H1 (cell line): ENCODE data around the gene STAC2. TPM values are rescaled to one million over a fixed set of nuclear protein-coding genes. Genes with fewer than 3 reads are reported as not detected.

Source experiments
- CTCF ChIA-PET: fragments of 300-600 bp; sonication (Branson Sonifier 250); formaldehyde crosslinking; loops from one replicate; lab custom pipeline; 2021; ENCODE audit not compliant: partially characterized antibody; lab: Charles Lee
- POLR2A ChIA-PET: fragments of 300-600 bp; sonication (Branson Sonifier 250); formaldehyde crosslinking; loops from one replicate; lab custom pipeline; 2021; ENCODE audit warnings: inconsistent platforms; ENCODE audit not compliant: partially characterized antibody; lab: Charles Lee
- DNase-seq, 2 experiments: peaks; one replicate each; pipeline versions ENCODE4 v3.0.0 to v3.0.0-alpha.2; 2010 to 2022; ENCODE audit warnings: low spot score in 2 of 2, low read depth in 1 of 2, mixed read lengths in 1 of 2
- FAIRE-seq: peaks from 2 replicates; lab custom pipeline; 2011; peaks lifted over from hg19 to GRCh38; lab: Jason Lieb, UNC
- H2AFZ ChIP-seq: 2 replicates; pipeline ENCODE4 v1.8.1; 2012; ENCODE audit warnings: low read length, inconsistent platforms
- H2AK5ac ChIP-seq: 2 replicates; pipeline ENCODE4 v1.6.1; 2013; ENCODE audit warnings: low read depth, low read length
- H2BK120ac ChIP-seq: replicated peaks from 2 replicates; pipeline ENCODE3; 2013; ENCODE audit warnings: low read depth, low read length, inconsistent platforms
- H2BK12ac ChIP-seq: 2 replicates; pipeline ENCODE4 v1.6.1; 2013; ENCODE audit warnings: low read depth, low read length
- H2BK15ac ChIP-seq: 2 replicates; pipeline ENCODE4 v1.6.1; 2013; ENCODE audit warnings: low read length
- H2BK20ac ChIP-seq: 2 replicates; pipeline ENCODE4 v1.6.1; 2013; ENCODE audit warnings: low read length
- H2BK5ac ChIP-seq: 2 replicates; pipeline ENCODE4 v1.6.1; 2013; ENCODE audit warnings: low read depth, low read length
- H3K14ac ChIP-seq: 2 replicates; pipeline ENCODE4 v1.6.1; 2013; ENCODE audit warnings: inconsistent platforms; ENCODE audit not compliant: insufficient read length
- H3K18ac ChIP-seq: 2 replicates; pipeline ENCODE4 v1.6.1; 2013; ENCODE audit warnings: low read length; ENCODE audit errors: extremely low read depth
- H3K23ac ChIP-seq: 2 replicates; pipeline ENCODE4 v1.6.1; 2013; ENCODE audit warnings: inconsistent platforms; ENCODE audit not compliant: insufficient read length
- H3K23me2 ChIP-seq: 2 replicates; pipeline ENCODE4 v1.6.1; 2013; ENCODE audit warnings: low read depth, low read length
- H3K27ac ChIP-seq: 2 replicates; pipeline ENCODE4 v1.6.1; 2011; ENCODE audit warnings: low read depth, low read length, inconsistent platforms
- H3K27me3 ChIP-seq, 4 experiments: replicated peaks in 1 of 4; 1 replicate in 1 of 4; 2 replicates in 3 of 4; pipeline versions ENCODE4 v1.6.1 to v1.8.1; 2011 to 2013; ENCODE audit warnings: low read length in 3 of 4, mild to moderate bottlenecking in 3 of 4, inconsistent platforms in 2 of 4, mixed read lengths in 2 of 4, moderate library complexity in 1 of 4; ENCODE audit not compliant: control insufficient read depth in 3 of 4, insufficient read depth in 3 of 4; ENCODE audit errors: extremely low read depth in 1 of 4
- H3K36me3 ChIP-seq, 4 experiments: 2 replicates each; pipeline versions ENCODE4 v1.6.1 to v1.8.1; 2011 to 2013; ENCODE audit warnings: mild to moderate bottlenecking in 4 of 4, low read length in 3 of 4, moderate library complexity in 2 of 4, control low read depth in 1 of 4, inconsistent platforms in 1 of 4; ENCODE audit not compliant: insufficient read depth in 4 of 4, control insufficient read depth in 2 of 4
- H3K4ac ChIP-seq: replicated peaks from 2 replicates; pipeline ENCODE3; 2013; ENCODE audit warnings: low read length, low read depth, mixed read lengths, inconsistent platforms; ENCODE audit not compliant: insufficient read length
- H3K4me1 ChIP-seq, 4 experiments: replicated peaks in 1 of 4; 1 replicate in 1 of 4; 2 replicates in 3 of 4; pipeline versions ENCODE4 v1.6.1 to v1.8.1; 2011 to 2013; ENCODE audit warnings: low read length in 3 of 4, inconsistent platforms in 2 of 4, mixed read lengths in 1 of 4; ENCODE audit not compliant: insufficient read depth in 4 of 4, control insufficient read depth in 3 of 4
- H3K4me2 ChIP-seq, 2 experiments: 2 replicates each; pipeline versions ENCODE4 v1.6.1 to v1.8.1; 2011 to 2013; ENCODE audit warnings: low read depth in 2 of 2, low read length in 2 of 2, control low read depth in 1 of 2, inconsistent platforms in 1 of 2, mild to moderate bottlenecking in 1 of 2; ENCODE audit not compliant: insufficient read depth in 1 of 2
- H3K4me3 ChIP-seq, 4 experiments: fragments of 200-600, 300-600 bp in 1 of 4; sonication (generic), shearing (Covaris generic), sonication (Bioruptor Twin) in 1 of 4; 2 replicates each; pipeline versions ENCODE4 v1.5.1 to v1.8.1; 2011 to 2016; ENCODE audit warnings: low read length in 4 of 4, low read depth in 3 of 4, control low read depth in 2 of 4, inconsistent platforms in 2 of 4, mild to moderate bottlenecking in 2 of 4, mixed read lengths in 1 of 4, moderate library complexity in 1 of 4; ENCODE audit not compliant: insufficient read depth in 2 of 4; ENCODE audit errors: extremely low read depth in 1 of 4
- H3K56ac ChIP-seq: replicated peaks from 2 replicates; pipeline ENCODE3; 2013; ENCODE audit warnings: low read depth, mild to moderate bottlenecking, mixed read lengths, low read length, inconsistent platforms; ENCODE audit not compliant: insufficient read length
- H3K79me1 ChIP-seq: 2 replicates; pipeline ENCODE4 v1.6.1; 2013; ENCODE audit warnings: low read depth, low read length, control low read depth
- H3K79me2 ChIP-seq, 2 experiments: 2 replicates each; pipeline versions ENCODE4 v1.6.1 to v1.8.1; 2012 to 2013; ENCODE audit warnings: low read length in 2 of 2, mild to moderate bottlenecking in 2 of 2, inconsistent platforms in 1 of 2; ENCODE audit not compliant: insufficient read depth in 2 of 2, control insufficient read depth in 1 of 2
- H3K9ac ChIP-seq, 4 experiments: replicated peaks in 1 of 4; 1 replicate in 1 of 4; 2 replicates in 3 of 4; pipeline versions ENCODE4 v1.6.1 to v1.8.1; 2011 to 2013; ENCODE audit warnings: low read depth in 3 of 4, low read length in 3 of 4, control low read depth in 2 of 4, mild to moderate bottlenecking in 2 of 4, moderate library complexity in 2 of 4, inconsistent platforms in 1 of 4; ENCODE audit errors: extremely low read depth in 1 of 4
- H3K9me3 ChIP-seq, 2 experiments: 2 replicates each; pipeline versions ENCODE4 v1.6.1 to v1.8.1; 2012 to 2013; ENCODE audit warnings: mild to moderate bottlenecking in 2 of 2, moderate library complexity in 2 of 2, control low read depth in 1 of 2, inconsistent platforms in 1 of 2, low read depth in 1 of 2, low read length in 1 of 2, mixed read lengths in 1 of 2; ENCODE audit not compliant: insufficient read depth in 2 of 2
- H4K20me1 ChIP-seq, 2 experiments: replicated peaks in 1 of 2; 2 replicates each; pipeline versions ENCODE3 to v1.8.1; 2011 to 2013; ENCODE audit warnings: inconsistent platforms in 2 of 2, low read length in 2 of 2, mild to moderate bottlenecking in 1 of 2; ENCODE audit not compliant: insufficient read depth in 2 of 2, control insufficient read depth in 1 of 2
- H4K5ac ChIP-seq: 2 replicates; pipeline ENCODE4 v1.6.1; 2013; ENCODE audit warnings: low read length, low read depth, mixed read lengths, inconsistent platforms; ENCODE audit not compliant: insufficient read length
- H4K8ac ChIP-seq: 2 replicates; pipeline ENCODE4 v1.8.0; 2013; ENCODE audit warnings: mild to moderate bottlenecking, moderate library complexity, low read length, inconsistent platforms; ENCODE audit not compliant: insufficient read depth; ENCODE audit errors: extremely low read depth
- H4K91ac ChIP-seq: replicated peaks from 2 replicates; pipeline ENCODE3; 2013; ENCODE audit warnings: low read length, mixed read lengths, inconsistent platforms; ENCODE audit not compliant: insufficient read length
- E2F6 ChIP-seq: IDR thresholded peaks from 2 replicates; pipeline ENCODE4 v1.6.1; 2012; ENCODE audit warnings: inconsistent platforms
- EZH2 ChIP-seq: fragments of 200-600 bp; sonication (generic); IDR thresholded peaks from 2 replicates; pipeline ENCODE4 v1.7.1; 2012; ENCODE audit warnings: low read depth, mild to moderate bottlenecking, moderate library complexity, low read length, inconsistent platforms; ENCODE audit not compliant: severe bottlenecking
- KDM4A ChIP-seq: IDR thresholded peaks from one replicate; pipeline ENCODE4 v1.7.1; 2012; ENCODE audit warnings: low read depth, mild to moderate bottlenecking, moderate library complexity, low read length, inconsistent platforms; ENCODE audit not compliant: severe bottlenecking
- POLR2A ChIP-seq, 2 experiments: IDR thresholded peaks; 1 replicate in 1 of 2; 2 replicates in 1 of 2; pipeline ENCODE4 v1.6.1; 2011; ENCODE audit warnings: low read depth in 2 of 2, low read length in 2 of 2, mild to moderate bottlenecking in 2 of 2; ENCODE audit errors: control extremely low read depth in 1 of 2
- RBBP5 ChIP-seq: IDR thresholded peaks from 2 replicates; pipeline ENCODE4 v1.7.1; 2012; ENCODE audit warnings: low read depth, mild to moderate bottlenecking, inconsistent platforms, low read length, moderate library complexity, borderline replicate concordance
- SUZ12 ChIP-seq: fragments of 200-600 bp; sonication (generic); IDR thresholded peaks from 2 replicates; pipeline ENCODE4 v1.6.1; 2012; ENCODE audit warnings: mild to moderate bottlenecking, inconsistent platforms, low read length, moderate library complexity, mixed read lengths
- WGBS, 2 experiments: shearing (Covaris generic) in 1 of 2; methylation state at CpG; one replicate each; pipeline versions ENCODE4 v1.1.6 to v1.1.7; 2013 to 2015; ENCODE audit warnings: low lambda C conversion rate in 2 of 2, mixed read lengths in 2 of 2, inconsistent platforms in 1 of 2, low coverage in 1 of 2, missing lambda C conversion rate in 1 of 2; ENCODE audit not compliant: insufficient replicate concordance in 2 of 2, insufficient coverage in 1 of 2, insufficient read length in 1 of 2; ENCODE audit errors: extremely low coverage in 1 of 2, missing lambda C conversion rate in 1 of 2; 5-methylcytosine and 5-hydroxymethylcytosine counted together
- long read RNA-seq, 2 experiments: library from RNA in 1 of 2; library from capped mRNA in 1 of 2; stranded (forward); transcript quantifications; one replicate each; pipeline ENCODE4 v2.0.0, GENCODE V29; 2021; ENCODE audit warnings: inconsistent platforms in 1 of 2
- polyA minus RNA-seq, 3 experiments: library from RNA; depleted of rRNA, polyadenylated mRNA; stranded (reverse); fragments of >200 nt; gene quantifications; 1 replicate in 2 of 3; 2 replicates in 1 of 3; pipeline ENCODE4 v1.2.3, GENCODE V29; 2011
- polyA plus RNA-seq, 7 experiments: library from polyadenylated mRNA; depleted of rRNA in 3 of 7; stranded (reverse) in 5 of 7; unstranded in 2 of 7; fragments of >200 nt in 5 of 7; fragments of 200-250 nt in 2 of 7; gene quantifications; 1 replicate in 5 of 7; 2 replicates in 1 of 7; 4 replicates in 1 of 7; pipeline versions ENCODE4 v1.2.1 to v1.2.3, GENCODE V29; 2011 to 2013; ENCODE audit warnings: missing spikeins in 2 of 7, mixed read lengths in 2 of 7
- total RNA-seq: library from RNA; stranded (reverse); fragmentation: NEBNext Ultra II Directional; extraction: Animal tissue kit (Norgen Biotek cat#: 25700); gene quantifications from 2 replicates; pipeline ENCODE4 v1.2.1, GENCODE V29; 2021
- TF ChIP-seq, protein P1 (sequence below): IDR thresholded peaks from 2 replicates; pipeline ENCODE4 v1.6.1; 2011; ENCODE audit warnings: low read depth, mild to moderate bottlenecking, low read length; ENCODE audit not compliant: insufficient read depth

STAC2 gene
- total RNA-seq (5.4 and 6.0 TPM in 2 replicates), polyA plus RNA-seq (2011; rRNA removed) (1.5 and 2.5 TPM in 2 replicates), polyA minus RNA-seq (2011; rRNA and poly(A)+ RNA removed) (1.2 and 1.7 TPM in 2 replicates)
- 1.7 TPM for polyA plus RNA-seq (2011; cell fraction: cytosol; rRNA removed)
- polyA plus RNA-seq (2011; cell fraction: nucleus; rRNA removed), result 3.9 TPM
- 4.2 to 6.3 TPM (median 5.2 TPM) in 4 replicates for polyA plus RNA-seq (2012, experiment 1 of 2)
- polyA plus RNA-seq (2012, experiment 2 of 2), result 5.2 TPM
- polyA plus RNA-seq (2013, experiment 1 of 2), result 4.3 TPM
- polyA plus RNA-seq (2013, experiment 2 of 2), result 4.7 TPM
- 1.5 TPM for polyA minus RNA-seq (2011; cell fraction: cytosol; rRNA and poly(A)+ RNA removed)
- polyA minus RNA-seq (2011; cell fraction: nucleus; rRNA and poly(A)+ RNA removed), result 1.1 TPM
- long read RNA-seq, experiment 1, partial matches to known transcripts, result 1 of 4 reads
- long read RNA-seq, experiment 1, other reads (novel, unspliced or antisense), result 2 of 4 reads
- long read RNA-seq, experiment 2, result 0 reads

DNA sequence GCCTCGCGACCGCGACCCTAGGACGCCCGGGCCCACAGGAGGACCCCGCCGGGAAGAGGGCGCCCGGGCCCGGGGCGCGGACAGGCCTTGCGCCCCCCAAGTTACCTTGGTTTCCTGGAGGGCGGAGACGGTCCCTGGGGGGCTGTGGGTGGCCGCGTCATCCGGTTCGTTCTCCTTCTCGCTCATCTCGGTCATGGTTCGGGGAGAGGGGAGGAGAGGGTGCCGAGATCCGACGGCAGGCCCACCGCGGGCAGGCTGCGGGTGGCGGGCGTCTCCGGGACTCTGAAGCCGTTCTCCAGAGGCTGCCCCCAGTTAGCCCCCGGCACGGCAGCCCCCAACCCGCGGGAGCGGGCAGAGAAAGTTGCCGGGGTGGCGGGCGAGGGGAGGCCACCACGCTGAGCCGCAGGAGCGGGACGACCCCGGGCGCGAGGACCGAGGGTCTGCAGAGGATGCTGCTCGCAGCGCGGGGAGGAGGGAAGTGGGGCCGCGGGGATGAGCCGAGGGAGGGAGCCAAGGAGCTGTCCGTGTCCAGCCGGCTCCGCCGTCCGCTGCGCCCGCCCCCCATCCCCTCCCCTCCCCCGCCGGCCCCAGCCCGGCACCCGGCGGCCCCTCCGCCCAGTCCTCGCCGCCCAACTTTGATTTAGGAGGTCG, at the start of gene STAC2:
TSS of gene STAC2 (minus strand) at position 638 of the 651 bp plus-strand sequence. CDS start at position 195, 443 bp downstream.
- Histone ChIP-seq H2BK15ac (no peak within 1 kb of the TSS), H4K20me1 (no peaks in the 10 kb centered on the region), H3K27ac (no peak within 1 kb of the TSS), H3K79me2 (no peaks in the 10 kb centered on the region), H3K56ac (no peak within 1 kb of the TSS), H3K18ac (peak within 1 kb of the TSS; percentile 48; the same call in 1 of the 2 replicates), H2BK5ac (no peak within 1 kb of the TSS; the same call in 1 of the 2 replicates), H3K9me3 (no peaks in the 10 kb centered on the region), H3K9ac (peak within 1 kb of the TSS in 1 of 4 experiments; percentile 52; a peak in 1 of 7 replicates), H3K4me3 (peak within 1 kb of the TSS; percentile 31 to 73 (median 62)), H3K27me3 (peaks cover 13 to 30% (median 26%) of the 10 kb centered on the region in 4 experiments; a peak in 6 of 7 replicates), H2BK120ac (no peak within 1 kb of the TSS), H2AK5ac (no peak within 1 kb of the TSS), H2BK20ac (no peak within 1 kb of the TSS), H2AFZ (no peak within 1 kb of the TSS), H3K4me1 (peaks cover 0 to 16% (median 7%) of the 10 kb centered on the region in 4 experiments; a peak in 5 of 7 replicates), H3K23ac (no peak within 1 kb of the TSS), H4K5ac (no peak within 1 kb of the TSS), H4K91ac (no peak within 1 kb of the TSS), H3K4ac (no peak within 1 kb of the TSS), H2BK12ac (0 out of 2 replicates have a peak within 1 kb of the TSS, but pooled peaks have one; percentile 39), H3K23me2 (peaks cover 8% of the 10 kb centered on the region; the same call in 1 of the 2 replicates), H3K4me2 (peak within 1 kb of the TSS; percentile 72 to 94), H4K8ac (peak within 1 kb of the TSS; percentile 35), H3K36me3 (no peaks in the 10 kb centered on the region; a peak in 1 of 8 replicates), H3K79me1 (no peaks in the 10 kb centered on the region), H3K14ac (no peak within 1 kb of the TSS)
- TF ChIP-seq SUZ12, result peak; percentile 3; the same call in 1 of the 2 replicates
- 0 out of 2 replicates have a peak, but pooled peaks have one; percentile 46 for TF ChIP-seq RBBP5
- peak; percentile 33; the same call in 1 of the 2 replicates for TF ChIP-seq E2F6
- TF ChIP-seq, protein P1, sequence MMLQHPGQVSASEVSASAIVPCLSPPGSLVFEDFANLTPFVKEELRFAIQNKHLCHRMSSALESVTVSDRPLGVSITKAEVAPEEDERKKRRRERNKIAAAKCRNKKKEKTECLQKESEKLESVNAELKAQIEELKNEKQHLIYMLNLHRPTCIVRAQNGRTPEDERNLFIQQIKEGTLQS, result no peak
- TF ChIP-seq POLR2A (IDR thresholded peaks at IDR 0.05; ENCODE audit: control extremely low read depth in 1 of 2, low read depth in 2 of 2, low read length in 2 of 2), result no peak
- peak; percentile 71 for TF ChIP-seq EZH2
- peak; percentile 19 for TF ChIP-seq KDM4A
- POLR2A ChIA-PET, result interaction anchor here (0.6 to 1.6 kb wide), 8 partner anchors 13 to 236 kb away, joined by 3 to 11 read pairs (median 3); partner anchors contain the start of genes CDK12 and RPL19
- CTCF ChIA-PET, result interaction anchor here (0.6 to 1.2 kb wide), 10 partner anchors 10 to 80 kb away, joined by 3 to 14 read pairs (median 4); no protein-coding TSS in a partner anchor
- DNase-seq, result no peak
- 2% methylated on average over 46 of the region's 71 CpGs; no CpG with 5 or more reads in 1 of the 2 experiments for WGBS, 2 experiments
- FAIRE-seq, result no peak
